B cell (primary cell): Measurements from ENCODE around the gene MSN. TPM values are rescaled to one million over a fixed set of nuclear protein-coding genes. Genes with fewer than 3 reads are reported as not detected.

Source experiments
- ATAC-seq: fragments of 200-7000 bp; cut with Tn5 transposase; one replicate; pipeline ENCODE4 v1.10.0; 2021; ENCODE audit warnings: low read depth, mild to moderate bottlenecking, moderate number of reproducible peaks, moderate library complexity
- CTCF ChIA-PET: fragments of 350-600 bp; sonication (Branson Sonifier 250); formaldehyde crosslinking; loops from one replicate; lab custom pipeline; 2021; ENCODE audit warnings: antibody characterized with exemption, inconsistent platforms; lab: Charles Lee
- POLR2A ChIA-PET: fragments of 350-600 bp; sonication (Branson Sonifier 250); formaldehyde crosslinking; loops from one replicate; lab custom pipeline; 2021; ENCODE audit warnings: antibody characterized with exemption; lab: Charles Lee
- DNase-seq: peaks from one replicate; pipeline ENCODE4 v3.0.0; 2013
- H2AFZ ChIP-seq: 2 replicates; pipeline ENCODE4 v1.6.1; 2012; ENCODE audit warnings: mild to moderate bottlenecking, low read depth, low read length; ENCODE audit not compliant: insufficient read depth, poor library complexity, severe bottlenecking
- H3K27ac ChIP-seq, 2 donors: 1 replicate in 1 of 2; 2 replicates in 1 of 2; pipeline ENCODE4 v1.5.1; 2012 to 2013; ENCODE audit warnings: low read length in 2 of 2, mild to moderate bottlenecking in 2 of 2, moderate library complexity in 1 of 2
- H3K27me3 ChIP-seq, 4 experiments: fragments of 200-600 bp in 1 of 4; sonication (generic) in 1 of 4; replicated peaks in 1 of 4; 1 replicate in 2 of 4; 2 replicates in 2 of 4; pipeline versions ENCODE4 v1.6.1 to v1.7.0; 2013 to 2016; ENCODE audit warnings: low read length in 3 of 4, mild to moderate bottlenecking in 2 of 4, mixed read lengths in 1 of 4, moderate library complexity in 1 of 4; ENCODE audit not compliant: insufficient read depth in 4 of 4, control insufficient read depth in 3 of 4; ENCODE audit errors: control extremely low read depth in 1 of 4
- H3K36me3 ChIP-seq, 2 experiments: replicated peaks in 1 of 2; 1 replicate in 1 of 2; 2 replicates in 1 of 2; pipeline versions ENCODE4 v1.6.1 to v1.7.1; 2013; ENCODE audit warnings: low read length in 1 of 2; ENCODE audit not compliant: insufficient read depth in 2 of 2, control insufficient read depth in 1 of 2; ENCODE audit errors: control extremely low read depth in 1 of 2, extremely low read depth in 1 of 2
- H3K4me1 ChIP-seq, 2 donors: fragments of 200-600 bp in 1 of 2; sonication (generic) in 1 of 2; 1 replicate in 1 of 2; 2 replicates in 1 of 2; pipeline versions ENCODE4 v1.5.1 to v1.6.1; 2013 to 2017; ENCODE audit warnings: low read length in 2 of 2; ENCODE audit not compliant: control insufficient read depth in 2 of 2, insufficient read depth in 2 of 2
- H3K4me2 ChIP-seq: replicated peaks from 2 replicates; pipeline ENCODE3; 2012; ENCODE audit warnings: mild to moderate bottlenecking, low read depth, low read length; ENCODE audit not compliant: poor library complexity, severe bottlenecking
- H3K4me3 ChIP-seq, 5 experiments: fragments of 200-600 bp in 1 of 5; sonication (generic) in 1 of 5; 1 replicate in 3 of 5; 2 replicates in 2 of 5; pipeline versions ENCODE4 v1.5.1 to v1.7.0; 2011 to 2016; ENCODE audit warnings: low read length in 4 of 5, mild to moderate bottlenecking in 4 of 5, low read depth in 2 of 5, control low read depth in 1 of 5, moderate library complexity in 1 of 5; ENCODE audit not compliant: insufficient read depth in 1 of 5; ENCODE audit errors: control extremely low read depth in 1 of 5, extremely low read depth in 1 of 5
- H3K79me2 ChIP-seq: fragments of 200-600 bp; sonication (generic); one replicate; pipeline ENCODE4 v1.6.0; 2016; ENCODE audit warnings: low read length; ENCODE audit not compliant: control insufficient read depth, insufficient read depth
- H3K9ac ChIP-seq: fragments of 200-600 bp; sonication (generic); 2 replicates; pipeline ENCODE4 v1.6.1; 2017; ENCODE audit warnings: mild to moderate bottlenecking, low read length, moderate library complexity
- H3K9me3 ChIP-seq, 3 donors: one replicate each; pipeline versions ENCODE4 v1.6.1 to v1.7.1; 2013; ENCODE audit warnings: low read length in 2 of 3; ENCODE audit not compliant: control insufficient read depth in 2 of 3, insufficient read depth in 1 of 3; ENCODE audit errors: control extremely low read depth in 1 of 3
- H4K20me1 ChIP-seq: 2 replicates; pipeline ENCODE4 v1.6.0; 2012; ENCODE audit warnings: mild to moderate bottlenecking, low read length; ENCODE audit not compliant: insufficient read depth, control insufficient read depth, poor library complexity, severe bottlenecking
- H3K27ac Mint-ChIP-seq: one replicate; pipeline ENCODE4 v1.8.0; 2021; ENCODE audit warnings: mixed read lengths
- H3K27me3 Mint-ChIP-seq: one replicate; pipeline ENCODE4 v1.8.0; 2021; ENCODE audit warnings: mixed read lengths
- H3K4me1 Mint-ChIP-seq: one replicate; pipeline ENCODE4 v1.8.0; 2021; ENCODE audit warnings: mixed read lengths
- H3K4me3 Mint-ChIP-seq: one replicate; pipeline ENCODE4 v1.8.0; 2021; ENCODE audit warnings: mixed read lengths
- H3K9me3 Mint-ChIP-seq: one replicate; pipeline ENCODE4 v1.8.0; 2022; ENCODE audit warnings: mixed read lengths; ENCODE audit not compliant: insufficient read depth
- CTCF ChIP-seq: fragments of 200-600 bp; IDR thresholded peaks from one replicate; pipeline ENCODE4 v1.8.0; 2022; ENCODE audit warnings: antibody characterized with exemption, mild to moderate bottlenecking
- EZH2 ChIP-seq: IDR thresholded peaks from 2 replicates; pipeline ENCODE4 v1.6.1; 2012; ENCODE audit warnings: borderline replicate concordance, low read depth, mild to moderate bottlenecking, moderate library complexity, low read length; ENCODE audit not compliant: insufficient read depth, poor library complexity, severe bottlenecking
- WGBS: methylation state at CpG from one replicate; pipeline ENCODE4 v1.1.5; 2013; ENCODE audit warnings: missing lambda C conversion rate; ENCODE audit not compliant: insufficient coverage; 5-methylcytosine and 5-hydroxymethylcytosine counted together
- intact Hi-C: fragments of 100-400 bp; cut with micrococcal nuclease; formaldehyde crosslinking; loops from one replicate; pipeline ENCODE4 v1.10.0; 2022
- polyA plus RNA-seq: library from polyadenylated mRNA; depleted of rRNA; stranded (reverse); fragments of >200 nt; gene quantifications from 2 replicates; pipeline ENCODE4 v1.2.3, GENCODE V29; 2012
- total RNA-seq, 2 donors: library from RNA; stranded (reverse); fragments of 120-200 nt in 1 of 2; gene quantifications; 1 replicate in 1 of 2; 2 replicates in 1 of 2; pipeline versions ENCODE4 v1.2.3 to v1.2.4, GENCODE V29; 2013 to 2022

Gene MSN
- total and polyA plus RNA-seq, 2 donors (not counting 1 experiment from before 2014, with no cell fraction given), result 181 to 414 TPM

- H3K4me3 Mint-ChIP-seq, result no peak overlapping the region
- H3K9ac ChIP-seq, result no peak overlapping the region
- H3K27ac ChIP-seq, result no peak overlapping the region
- no peaks in the 10 kb centered on the region for H3K9me3 ChIP-seq
- H3K9me3 Mint-ChIP-seq, result no peaks in the 10 kb centered on the region
- intact Hi-C loops, result no loop called here
- CTCF ChIA-PET, result no interaction called here
- peaks cover 33% of the 10 kb centered on the region for H3K4me1 Mint-ChIP-seq
- H3K79me2 ChIP-seq, result no peaks in the 10 kb centered on the region
- H2AFZ ChIP-seq, result no peak overlapping the region
- DNase-seq (no peak), ATAC-seq (no peak)
- H3K4me3 ChIP-seq, result no peak overlapping the region
- 86% methylated on average over 4 of the region's 5 CpGs for WGBS
- H3K4me2 ChIP-seq, result no peak overlapping the region
- peaks cover 5 to 13% of the 10 kb centered on the region in 2 donors for H3K4me1 ChIP-seq
- POLR2A ChIA-PET, result no interaction called here
- H3K27me3 Mint-ChIP-seq, result no peaks in the 10 kb centered on the region
- no peaks in the 10 kb centered on the region for H4K20me1 ChIP-seq
- H3K27ac Mint-ChIP-seq, result peak overlapping the region; percentile 4
- H3K27me3 ChIP-seq, result no peaks in the 10 kb centered on the region
- peaks cover 2% of the 10 kb centered on the region in 2 experiments for H3K36me3 ChIP-seq
- TF ChIP-seq EZH2 (no peak), CTCF (no peak)
Observed at GRCh38 chrX:65745992-65746391, 78.5 kb downstream of the MSN start.

- H3K27me3 ChIP-seq, result no peaks in the 10 kb centered on the region
- Mint-ChIP-seq H3K9me3 (no peaks in the 10 kb centered on the region), H3K27me3 (no peaks in the 10 kb centered on the region), H3K4me3 (peak overlapping the region; percentile 51), H3K27ac (peak overlapping the region; percentile 74), H3K4me1 (peaks cover 32% of the 10 kb centered on the region)
- H4K20me1 ChIP-seq, result no peaks in the 10 kb centered on the region
- no peaks in the 10 kb centered on the region for H3K9me3 ChIP-seq
- no peaks in the 10 kb centered on the region for H3K36me3 ChIP-seq
- peak overlapping the region; percentile 42 for H3K4me2 ChIP-seq
- ChIA-PET POLR2A (no interaction called here), CTCF (interaction anchor here (1.4 kb wide), 1 partner anchor 263 kb away, joined by 3 read pairs; no protein-coding TSS in a partner anchor)
- peaks cover 20 to 24% of the 10 kb centered on the region in 2 donors for H3K4me1 ChIP-seq
- TF ChIP-seq CTCF (no peak), EZH2 (no peak)
- H3K9ac ChIP-seq, result no peak overlapping the region
- no peak overlapping the region for H3K27ac ChIP-seq
- H3K4me3 ChIP-seq, result no peak overlapping the region
- intact Hi-C loops, result no loop called here
- WGBS, result 0% methylated on average over 2 of the region's 6 CpGs
- ATAC-seq (no peak), DNase-seq (no peak)
- peak overlapping the region; percentile 4 for H2AFZ ChIP-seq
- H3K79me2 ChIP-seq, result no peaks in the 10 kb centered on the region
Observed at GRCh38 chrX:65750674-65751469, 83.4 kb downstream of the MSN start.
